ENCODE results near the gene ANGEL1.

- TF ChIP-seq ZFP30 (CRISPR knock-in tag; IDR thresholded peaks at IDR 0.05) (no peak), OSR1 (CRISPR knock-in tag; IDR thresholded peaks at IDR 0.05) (no peak), PATZ1 (CRISPR knock-in tag; IDR thresholded peaks at IDR 0.05; ENCODE audit: borderline replicate concordance) (no peak), CREB5 (CRISPR knock-in tag; IDR thresholded peaks at IDR 0.05; ENCODE audit: low read depth) (no peak), PPARA (CRISPR knock-in tag; IDR thresholded peaks at IDR 0.05; ENCODE audit: borderline replicate concordance) (no peak), SNAI2 (CRISPR knock-in tag; IDR thresholded peaks at IDR 0.05) (no peak), ESRRG (CRISPR knock-in tag; IDR thresholded peaks at IDR 0.05) (no peak), RARB (CRISPR knock-in tag; IDR thresholded peaks at IDR 0.05) (no peak), TOX (CRISPR knock-in tag; IDR thresholded peaks at IDR 0.05; ENCODE audit: borderline replicate concordance) (no peak), ARNTL (CRISPR knock-in tag; IDR thresholded peaks at IDR 0.05; ENCODE audit: borderline replicate concordance, low read depth) (no peak), BACH2 (CRISPR knock-in tag; IDR thresholded peaks at IDR 0.05; ENCODE audit: borderline replicate concordance) (no peak)
Measured at GRCh38 chr14:76780058-76780345, 32.7 kb downstream of the ANGEL1 start.

Data from SK-N-SH treated with all-trans-retinoic acid at 6 μM for 48 hours (cell line).